Liver (tissue), 9 donors: ENCODE results near the gene PDE3A. TPM values are rescaled to one million over a fixed set of nuclear protein-coding genes. Genes with fewer than 3 reads are reported as not detected.

Experiments
- DNase-seq: peaks from one replicate; pipeline ENCODE4 v3.0.0-alpha.2; 2017; ENCODE audit warnings: low spot score
- H3K27ac ChIP-seq, 2 donors: one replicate each; pipeline ENCODE4 v1.7.0; 2013; ENCODE audit warnings: inconsistent platforms in 2 of 2, low read length in 2 of 2, control low read depth in 1 of 2, low read depth in 1 of 2, mild to moderate bottlenecking in 1 of 2
- H3K27me3 ChIP-seq, 4 donors: one replicate each; pipeline versions ENCODE4 v1.6.1 to v1.7.0; 2013; ENCODE audit warnings: low read length in 3 of 4, inconsistent platforms in 1 of 4, mild to moderate bottlenecking in 1 of 4, moderate library complexity in 1 of 4; ENCODE audit not compliant: control insufficient read depth in 4 of 4, insufficient read depth in 4 of 4
- H3K36me3 ChIP-seq, 4 donors: one replicate each; pipeline versions ENCODE4 v1.6.1 to v1.7.0; 2013; ENCODE audit warnings: low read length in 3 of 4, mild to moderate bottlenecking in 3 of 4, low read depth in 1 of 4, moderate library complexity in 1 of 4; ENCODE audit not compliant: control insufficient read depth in 4 of 4, insufficient read depth in 3 of 4
- H3K4me1 ChIP-seq, 4 donors: one replicate each; pipeline versions ENCODE4 v1.6.1 to v1.7.0; 2013; ENCODE audit warnings: low read length in 3 of 4, mild to moderate bottlenecking in 3 of 4, moderate library complexity in 1 of 4; ENCODE audit not compliant: control insufficient read depth in 4 of 4, insufficient read depth in 4 of 4
- H3K4me3 ChIP-seq, 3 donors: one replicate each; pipeline versions ENCODE4 v1.6.1 to v1.7.0; 2013; ENCODE audit warnings: low read length in 3 of 3, control low read depth in 1 of 3, low read depth in 1 of 3, mild to moderate bottlenecking in 1 of 3
- H3K9ac ChIP-seq, 2 donors: one replicate each; pipeline ENCODE4 v1.7.0; 2013; ENCODE audit warnings: low read length in 2 of 2, mild to moderate bottlenecking in 2 of 2, moderate library complexity in 2 of 2, control low read depth in 1 of 2, low read depth in 1 of 2
- H3K9me3 ChIP-seq, 4 donors: one replicate each; pipeline versions ENCODE4 v1.6.1 to v1.7.0; 2013; ENCODE audit warnings: low read length in 3 of 4; ENCODE audit not compliant: control insufficient read depth in 4 of 4
- CTCF ChIP-seq: fragments of 150-350 bp; IDR thresholded peaks from 2 replicates; pipeline ENCODE4 v1.5.1; 2017; ENCODE audit warnings: improper control_type of control experiment, low read depth, low read length; ENCODE audit not compliant: missing input control
- EGR1 ChIP-seq, 2 donors: IDR thresholded peaks; 2 replicates each; pipeline ENCODE4 v1.6.1; 2016 to 2018; ENCODE audit warnings: antibody characterized with exemption in 2 of 2, low read depth in 2 of 2
- FOXA1 ChIP-seq: IDR thresholded peaks from 2 replicates; pipeline ENCODE4 v1.6.1; 2016; ENCODE audit warnings: antibody characterized with exemption
- FOXA2 ChIP-seq: IDR thresholded peaks from 2 replicates; pipeline ENCODE4 v1.6.1; 2016; ENCODE audit warnings: antibody characterized with exemption
- GABPA ChIP-seq, 2 donors: IDR thresholded peaks in 1 of 2; conservative IDR thresholded peaks in 1 of 2; 2 replicates each; pipeline ENCODE4 v1.6.1; 2016; ENCODE audit warnings: antibody characterized with exemption in 2 of 2, mild to moderate bottlenecking in 1 of 2, moderate library complexity in 1 of 2
- HNF4A ChIP-seq, 2 donors: conservative IDR thresholded peaks; 2 replicates each; pipeline ENCODE4 v1.6.1; 2016; ENCODE audit warnings: antibody characterized with exemption in 2 of 2, mild to moderate bottlenecking in 2 of 2
- HNF4G ChIP-seq: IDR thresholded peaks from 2 replicates; pipeline ENCODE4 v1.6.1; 2016; ENCODE audit warnings: antibody characterized with exemption
- JUND ChIP-seq, 2 donors: IDR thresholded peaks; 2 replicates each; pipeline ENCODE4 v1.6.1; 2016; ENCODE audit warnings: antibody characterized with exemption in 2 of 2
- MAX ChIP-seq: IDR thresholded peaks from 2 replicates; pipeline ENCODE4 v1.6.1; 2016; ENCODE audit warnings: antibody characterized with exemption
- NR2F2 ChIP-seq: IDR thresholded peaks from 2 replicates; pipeline ENCODE4 v1.6.1; 2016; ENCODE audit warnings: antibody characterized with exemption
- RAD21 ChIP-seq, 2 donors: IDR thresholded peaks; 2 replicates each; pipeline ENCODE4 v1.6.1; 2016; ENCODE audit warnings: antibody characterized with exemption in 2 of 2, mild to moderate bottlenecking in 2 of 2
- SP1 ChIP-seq: IDR thresholded peaks from 2 replicates; pipeline ENCODE4 v1.6.1; 2018; ENCODE audit warnings: antibody characterized with exemption, mild to moderate bottlenecking
- TAF1 ChIP-seq: conservative IDR thresholded peaks from 2 replicates; pipeline ENCODE4 v1.6.1; 2016; ENCODE audit warnings: antibody characterized with exemption, mild to moderate bottlenecking
- YY1 ChIP-seq: IDR thresholded peaks from 2 replicates; pipeline ENCODE4 v1.6.1; 2016; ENCODE audit warnings: antibody characterized with exemption, mild to moderate bottlenecking
- ZBTB33 ChIP-seq: IDR thresholded peaks from 2 replicates; pipeline ENCODE4 v1.6.1; 2016; ENCODE audit warnings: antibody characterized with exemption
- WGBS: extraction: QIAGEN DNeasy Blood & Tissue Kit; methylation state at CpG from one replicate; pipeline ENCODE4 v1.1.7; 2013; 5-methylcytosine and 5-hydroxymethylcytosine counted together
- polyA plus RNA-seq, 2 donors: library from polyadenylated mRNA; stranded (reverse) in 1 of 2; unstranded in 1 of 2; fragments of 200-250 nt in 1 of 2; fragments of >200 nt in 1 of 2; fragmentation: Nextera tagmentation in 1 of 2; extraction: Ambion mirVana in 1 of 2; gene quantifications; one replicate each; pipeline versions ENCODE4 v1.2.1 to v1.2.3, GENCODE V29; 2013 to 2015
- total RNA-seq, 2 donors: library from RNA; depleted of rRNA; stranded (reverse); fragments of >200 nt; gene quantifications; one replicate each; pipeline ENCODE4 v1.2.3, GENCODE V29; 2014
- TF ChIP-seq, protein P1 (sequence below): IDR thresholded peaks from 2 replicates; pipeline ENCODE4 v1.6.1; 2016; ENCODE audit warnings: antibody characterized with exemption
- donor health status: healthy.
- donor health status: healthy.
- donor health status: healthy.
- donor health status: healthy.
- donor health status: healthy.

Gene PDE3A
- total and polyA plus RNA-seq, 4 donors = 0.50 to 3.8 (median 2.2) TPM

GRCh38 chr12:20567413-20567812 is 199.1 kb downstream of the PDE3A start:
- no peak overlapping the region for H3K4me3 ChIP-seq
- TF ChIP-seq HNF4A (conservative IDR thresholded peaks at IDR 0.05) = no peak
- TF ChIP-seq ZBTB33 = no peak
- no peak for TF ChIP-seq FOXA2
- no peaks in the 10 kb centered on the region for H3K9me3 ChIP-seq
- no peak overlapping the region for H3K27ac ChIP-seq
- no peak for DNase-seq
- no peaks in the 10 kb centered on the region for H3K36me3 ChIP-seq
- H3K27me3 ChIP-seq = no peaks in the 10 kb centered on the region
- H3K9ac ChIP-seq = no peak overlapping the region
- no peaks in the 10 kb centered on the region for H3K4me1 ChIP-seq

DNA sequence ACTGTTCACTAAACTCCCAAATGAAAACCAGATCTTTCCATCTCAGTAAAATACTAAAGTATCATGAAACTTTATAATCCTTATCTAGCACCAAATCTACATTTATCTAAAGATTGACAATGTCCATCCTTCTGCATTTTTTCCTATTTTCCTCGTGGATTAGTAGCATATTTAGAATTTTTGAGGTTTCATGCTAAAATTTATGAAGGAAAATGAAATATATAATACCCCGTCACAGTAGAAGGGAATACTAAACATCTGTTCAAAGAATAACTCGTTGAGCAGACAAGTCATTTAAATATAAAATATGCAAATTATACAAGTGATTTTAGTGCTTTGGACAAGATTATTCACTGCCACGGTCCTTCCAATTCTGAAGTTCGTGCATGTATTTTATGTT is 204.1 kb downstream of the PDE3A start:
- Histone ChIP-seq H3K27me3 (no peaks in the 10 kb centered on the region), H3K9ac (no peak overlapping the region), H3K9me3 (no peaks in the 10 kb centered on the region), H3K36me3 (no peaks in the 10 kb centered on the region), H3K4me3 (no peak overlapping the region), H3K27ac (no peak overlapping the region), H3K4me1 (no peaks in the 10 kb centered on the region)
- TF ChIP-seq NR2F2 = no peak
- no peak for TF ChIP-seq YY1
- TF ChIP-seq FOXA2 = no peak
- TF ChIP-seq, protein P1, sequence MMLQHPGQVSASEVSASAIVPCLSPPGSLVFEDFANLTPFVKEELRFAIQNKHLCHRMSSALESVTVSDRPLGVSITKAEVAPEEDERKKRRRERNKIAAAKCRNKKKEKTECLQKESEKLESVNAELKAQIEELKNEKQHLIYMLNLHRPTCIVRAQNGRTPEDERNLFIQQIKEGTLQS = no peak
- TF ChIP-seq ZBTB33 = no peak
- TF ChIP-seq MAX = no peak
- no peak for TF ChIP-seq CTCF
- TF ChIP-seq HNF4G = no peak
- no peak for TF ChIP-seq FOXA1
- TF ChIP-seq TAF1 = no peak
- WGBS = 76% methylated on average over 5 of the region's 5 CpGs
- no peak for DNase-seq

DNA sequence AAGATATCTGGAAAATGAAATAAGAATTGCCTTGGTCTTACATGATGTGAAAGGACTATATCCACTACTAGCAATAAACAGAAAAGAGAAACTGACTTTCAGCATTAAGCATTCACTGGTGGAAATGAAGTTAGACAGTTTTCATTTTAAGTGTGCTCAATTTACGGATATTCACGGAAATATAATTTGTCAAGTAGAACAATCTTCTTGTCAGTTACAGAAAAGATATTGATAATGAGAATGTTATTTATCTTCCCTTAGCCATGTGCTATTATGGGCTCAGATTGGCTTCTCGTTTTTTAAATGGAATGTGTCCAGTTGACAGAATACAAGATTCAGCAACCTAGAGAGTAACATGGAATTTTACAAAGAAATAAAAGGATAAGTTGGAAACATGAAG is 208.2 kb downstream of the PDE3A start:
- TF ChIP-seq, protein P1 = no peak
- TF ChIP-seq EGR1 (IDR thresholded peaks at IDR 0.05; ENCODE audit: low read depth in 2 of 2) (no peak), MAX (no peak), NR2F2 (no peak), GABPA (IDR thresholded peaks at IDR 0.05 in 1 of 2, conservative IDR thresholded peaks at IDR 0.05 in 1 of 2) (no peak), CTCF (no peak), YY1 (no peak), HNF4A (conservative IDR thresholded peaks at IDR 0.05) (no peak), FOXA2 (no peak), SP1 (no peak), JUND (IDR thresholded peaks at IDR 0.05) (no peak), RAD21 (IDR thresholded peaks at IDR 0.05) (no peak)
- no peak for DNase-seq
- H3K4me3 ChIP-seq = no peak overlapping the region
- H3K27me3 ChIP-seq = peaks cover 0 to 4% (median 0%) of the 10 kb centered on the region in 4 donors
- no peaks in the 10 kb centered on the region for H3K9me3 ChIP-seq
- H3K27ac ChIP-seq = no peak overlapping the region
- H3K36me3 ChIP-seq = no peaks in the 10 kb centered on the region
- no peak overlapping the region for H3K9ac ChIP-seq
- 81% methylated on average over 3 of the region's 3 CpGs for WGBS
- H3K4me1 ChIP-seq = no peaks in the 10 kb centered on the region
